Neural cell (in vitro differentiated cells): ENCODE data around the gene SLC35B1. TPM values are rescaled to one million over a fixed set of nuclear protein-coding genes. Genes with fewer than 3 reads are reported as not detected.

ENCODE experiments used
- H2AFZ ChIP-seq: fragments of 200-600, 300-800 bp; sonication (generic), shearing (Covaris generic); 2 replicates; pipeline ENCODE4 v1.6.0; 2014; ENCODE audit warnings: low read depth, mild to moderate bottlenecking, antibody characterized with exemption, low read length, moderate library complexity
- H3F3A ChIP-seq: fragments of 200-600 bp; shearing (Covaris generic); 2 replicates; pipeline ENCODE4 v1.6.1; 2016; ENCODE audit warnings: mild to moderate bottlenecking, moderate library complexity, mixed read lengths, antibody characterized with exemption, low read length; ENCODE audit not compliant: insufficient read depth, poor library complexity, severe bottlenecking
- H3K27ac ChIP-seq: fragments of 200-600, 300-800 bp; sonication (generic), shearing (Covaris generic); 2 replicates; pipeline ENCODE4 v1.5.1; 2014; ENCODE audit warnings: mild to moderate bottlenecking, low read length, moderate library complexity
- H3K27me3 ChIP-seq: fragments of 300-800, 200-600 bp; sonication (generic), shearing (Covaris generic); 2 replicates; pipeline ENCODE4 v1.6.0; 2014; ENCODE audit warnings: mild to moderate bottlenecking, low read depth, low read length, moderate library complexity; ENCODE audit not compliant: insufficient read depth
- H3K36me3 ChIP-seq: fragments of 300-800, 200-600 bp; sonication (generic), shearing (Covaris generic); 2 replicates; pipeline ENCODE4 v1.5.1; 2014; ENCODE audit warnings: mild to moderate bottlenecking, antibody characterized with exemption, low read length, moderate library complexity; ENCODE audit not compliant: insufficient read depth
- H3K4me2 ChIP-seq: fragments of 300-800, 200-600 bp; sonication (generic), shearing (Covaris generic); 2 replicates; pipeline ENCODE4 v1.6.0; 2014; ENCODE audit warnings: mild to moderate bottlenecking, low read length
- H3K4me3 ChIP-seq: fragments of 300-800, 200-600 bp; sonication (generic), shearing (Covaris generic); 2 replicates; pipeline ENCODE4 v1.5.1; 2014; ENCODE audit warnings: mild to moderate bottlenecking, low read length, moderate library complexity
- H3K79me2 ChIP-seq: fragments of 200-600 bp; shearing (Covaris generic); replicated peaks from 2 replicates; pipeline ENCODE4 v1.6.0; 2014; ENCODE audit warnings: mild to moderate bottlenecking, low read length, moderate library complexity; ENCODE audit not compliant: insufficient read depth
- H3K9ac ChIP-seq: fragments of 300-800, 200-600 bp; sonication (generic), shearing (Covaris generic); 2 replicates; pipeline ENCODE4 v1.6.1; 2016; ENCODE audit warnings: mild to moderate bottlenecking, low read length, mixed read lengths
- H3K9me2 ChIP-seq: fragments of 200-600 bp; shearing (Covaris generic); 2 replicates; pipeline ENCODE4 v1.6.1; 2016; ENCODE audit warnings: mild to moderate bottlenecking, low read length, mixed read lengths; ENCODE audit not compliant: insufficient read depth
- H3K9me3 ChIP-seq: fragments of 200-600, 300-800 bp; sonication (generic), shearing (Covaris generic); 2 replicates; pipeline ENCODE4 v1.6.1; 2016; ENCODE audit warnings: mild to moderate bottlenecking, mixed run types, low read length, moderate library complexity, mixed read lengths
- H4K20me1 ChIP-seq: fragments of 200-600 bp; shearing (Covaris generic); 2 replicates; pipeline ENCODE4 v1.6.1; 2016; ENCODE audit warnings: mild to moderate bottlenecking, mixed run types; ENCODE audit not compliant: insufficient read depth
- EP300 ChIP-seq: fragments of 450-650 bp; conservative IDR thresholded peaks from 2 replicates; pipeline ENCODE4 v1.6.1; 2014; ENCODE audit warnings: antibody characterized with exemption, mild to moderate bottlenecking, moderate library complexity; ENCODE audit not compliant: poor library complexity, severe bottlenecking
- EZH2 ChIP-seq: fragments of 200-600, 300-800 bp; shearing (Covaris generic), sonication (generic); IDR thresholded peaks from 2 replicates; pipeline ENCODE4 v1.6.1; 2014; ENCODE audit warnings: antibody characterized with exemption, low read length, borderline replicate concordance, mild to moderate bottlenecking; ENCODE audit not compliant: insufficient read depth, poor library complexity, severe bottlenecking
- MXI1 ChIP-seq: fragments of 450-650 bp; conservative IDR thresholded peaks from 2 replicates; pipeline ENCODE4 v1.6.1; 2014; ENCODE audit warnings: antibody characterized with exemption, mild to moderate bottlenecking; ENCODE audit not compliant: poor library complexity, severe bottlenecking
- POLR2AphosphoS5 ChIP-seq: IDR thresholded peaks from 2 replicates; pipeline ENCODE4 v1.6.1; 2012
- RAD21 ChIP-seq: fragments of 450-650 bp; conservative IDR thresholded peaks from 2 replicates; pipeline ENCODE4 v1.6.1; 2014; ENCODE audit warnings: antibody characterized with exemption, mild to moderate bottlenecking, moderate library complexity
- REST ChIP-seq: IDR thresholded peaks from 2 replicates; pipeline ENCODE4 v1.6.1; 2012; ENCODE audit warnings: borderline replicate concordance
- SMC3 ChIP-seq: fragments of 450-650 bp; conservative IDR thresholded peaks from 2 replicates; pipeline ENCODE4 v1.6.1; 2014; ENCODE audit warnings: antibody characterized with exemption, mild to moderate bottlenecking, moderate library complexity; ENCODE audit not compliant: poor library complexity
- TAF1 ChIP-seq: IDR thresholded peaks from 2 replicates; pipeline ENCODE4 v1.6.1; 2012; ENCODE audit warnings: low read depth
- polyA plus RNA-seq: library from polyadenylated mRNA; depleted of rRNA; stranded (reverse); fragments of >200 nt; gene quantifications from 2 replicates; pipeline ENCODE4 v1.2.3, GENCODE V29; 2014
- TF ChIP-seq, protein P1 (sequence below): fragments of 450-650 bp; IDR thresholded peaks from 2 replicates; pipeline ENCODE4 v1.5.1; 2014; ENCODE audit warnings: antibody characterized with exemption, mild to moderate bottlenecking, moderate library complexity; ENCODE audit not compliant: poor library complexity, severe bottlenecking

The SLC35B1 gene
- polyA plus RNA-seq, 1 donor from 2014 or later, result 120 TPM

DNA sequence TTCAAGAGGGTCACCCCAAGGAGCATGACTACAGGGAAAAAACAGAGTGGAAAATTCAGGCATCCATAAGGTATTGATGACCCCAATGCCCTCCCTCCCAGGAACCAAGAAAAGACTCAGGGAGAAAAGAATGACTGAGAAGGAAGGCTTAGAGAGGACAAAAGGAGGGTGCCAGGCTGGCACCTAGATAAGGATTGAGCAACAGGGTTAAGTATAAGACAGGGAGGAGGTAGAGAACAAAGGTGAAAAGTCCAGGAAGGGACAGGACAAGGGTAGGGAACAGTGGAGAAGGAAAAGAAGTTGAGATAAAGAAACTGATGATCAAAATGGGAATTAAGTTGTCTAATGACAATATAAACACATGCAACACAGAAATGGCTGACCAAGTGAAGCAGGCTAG lies 2.5 kb downstream of the SLC35B1 start:
- H2AFZ ChIP-seq, result no peak overlapping the region
- H3K9me2 ChIP-seq, result no peaks in the 10 kb centered on the region
- peaks cover 15% of the 10 kb centered on the region for H3K79me2 ChIP-seq
- H3K36me3 ChIP-seq, result peaks cover 6% of the 10 kb centered on the region
- H4K20me1 ChIP-seq, result no peaks in the 10 kb centered on the region
- no peak overlapping the region for H3K9ac ChIP-seq
- H3F3A ChIP-seq, result no peaks in the 10 kb centered on the region
- H3K9me3 ChIP-seq, result no peaks in the 10 kb centered on the region
- no peak overlapping the region for H3K4me3 ChIP-seq
- TF ChIP-seq POLR2AphosphoS5 (no peak), SMC3 (no peak), RAD21 (no peak), EZH2 (no peak), REST (no peak), EP300 (no peak), MXI1 (no peak), TAF1 (no peak)
- TF ChIP-seq, protein P1, sequence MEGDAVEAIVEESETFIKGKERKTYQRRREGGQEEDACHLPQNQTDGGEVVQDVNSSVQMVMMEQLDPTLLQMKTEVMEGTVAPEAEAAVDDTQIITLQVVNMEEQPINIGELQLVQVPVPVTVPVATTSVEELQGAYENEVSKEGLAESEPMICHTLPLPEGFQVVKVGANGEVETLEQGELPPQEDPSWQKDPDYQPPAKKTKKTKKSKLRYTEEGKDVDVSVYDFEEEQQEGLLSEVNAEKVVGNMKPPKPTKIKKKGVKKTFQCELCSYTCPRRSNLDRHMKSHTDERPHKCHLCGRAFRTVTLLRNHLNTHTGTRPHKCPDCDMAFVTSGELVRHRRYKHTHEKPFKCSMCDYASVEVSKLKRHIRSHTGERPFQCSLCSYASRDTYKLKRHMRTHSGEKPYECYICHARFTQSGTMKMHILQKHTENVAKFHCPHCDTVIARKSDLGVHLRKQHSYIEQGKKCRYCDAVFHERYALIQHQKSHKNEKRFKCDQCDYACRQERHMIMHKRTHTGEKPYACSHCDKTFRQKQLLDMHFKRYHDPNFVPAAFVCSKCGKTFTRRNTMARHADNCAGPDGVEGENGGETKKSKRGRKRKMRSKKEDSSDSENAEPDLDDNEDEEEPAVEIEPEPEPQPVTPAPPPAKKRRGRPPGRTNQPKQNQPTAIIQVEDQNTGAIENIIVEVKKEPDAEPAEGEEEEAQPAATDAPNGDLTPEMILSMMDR, result no peak
- no peak overlapping the region for H3K4me2 ChIP-seq
- no peaks in the 10 kb centered on the region for H3K27me3 ChIP-seq
- H3K27ac ChIP-seq, result no peak overlapping the region

- TF ChIP-seq, protein P1, result peak; percentile 63
- TF ChIP-seq TAF1 (no peak), SMC3 (peak; percentile 71), RAD21 (peak; percentile 65), MXI1 (no peak), EZH2 (no peak), EP300 (no peak), REST (no peak), POLR2AphosphoS5 (no peak)
- no peaks in the 10 kb centered on the region for H4K20me1 ChIP-seq
- no peak overlapping the region for H2AFZ ChIP-seq
- H3K4me2 ChIP-seq, result no peak overlapping the region
- H3K9me2 ChIP-seq, result no peaks in the 10 kb centered on the region
- H3K27ac ChIP-seq, result no peak overlapping the region
- no peak overlapping the region for H3K4me3 ChIP-seq
- no peak overlapping the region for H3K9ac ChIP-seq
- H3F3A ChIP-seq, result no peaks in the 10 kb centered on the region
- peaks cover 6% of the 10 kb centered on the region for H3K36me3 ChIP-seq
- peaks cover 15% of the 10 kb centered on the region for H3K79me2 ChIP-seq
- H3K27me3 ChIP-seq, result no peaks in the 10 kb centered on the region
- H3K9me3 ChIP-seq, result no peaks in the 10 kb centered on the region
Observed at GRCh38 chr17:49703557-49704277, 4.0 kb downstream of the SLC35B1 start.
